ENCODE data around the gene BCAS1.

DNA sequence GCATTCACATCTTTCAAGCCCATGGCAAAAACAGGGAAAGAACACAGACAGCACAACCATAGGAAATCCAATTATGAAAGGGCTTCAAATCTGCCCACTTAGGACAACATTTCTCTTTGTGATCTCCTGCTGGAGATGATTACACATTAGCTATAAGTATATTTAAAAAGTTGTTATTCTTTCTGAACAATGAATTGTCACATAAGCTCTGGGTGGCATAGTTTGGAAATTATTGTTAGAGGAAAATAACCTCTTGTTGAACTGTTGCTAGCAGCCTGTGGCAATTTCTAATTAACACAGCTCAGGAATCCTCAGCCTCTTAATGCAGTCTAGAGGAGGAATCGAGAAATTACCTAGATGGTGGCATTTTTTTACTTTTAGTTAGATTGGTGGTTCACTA, 54.9 kb downstream of the BCAS1 start:
- TF ChIP-seq, protein P1, sequence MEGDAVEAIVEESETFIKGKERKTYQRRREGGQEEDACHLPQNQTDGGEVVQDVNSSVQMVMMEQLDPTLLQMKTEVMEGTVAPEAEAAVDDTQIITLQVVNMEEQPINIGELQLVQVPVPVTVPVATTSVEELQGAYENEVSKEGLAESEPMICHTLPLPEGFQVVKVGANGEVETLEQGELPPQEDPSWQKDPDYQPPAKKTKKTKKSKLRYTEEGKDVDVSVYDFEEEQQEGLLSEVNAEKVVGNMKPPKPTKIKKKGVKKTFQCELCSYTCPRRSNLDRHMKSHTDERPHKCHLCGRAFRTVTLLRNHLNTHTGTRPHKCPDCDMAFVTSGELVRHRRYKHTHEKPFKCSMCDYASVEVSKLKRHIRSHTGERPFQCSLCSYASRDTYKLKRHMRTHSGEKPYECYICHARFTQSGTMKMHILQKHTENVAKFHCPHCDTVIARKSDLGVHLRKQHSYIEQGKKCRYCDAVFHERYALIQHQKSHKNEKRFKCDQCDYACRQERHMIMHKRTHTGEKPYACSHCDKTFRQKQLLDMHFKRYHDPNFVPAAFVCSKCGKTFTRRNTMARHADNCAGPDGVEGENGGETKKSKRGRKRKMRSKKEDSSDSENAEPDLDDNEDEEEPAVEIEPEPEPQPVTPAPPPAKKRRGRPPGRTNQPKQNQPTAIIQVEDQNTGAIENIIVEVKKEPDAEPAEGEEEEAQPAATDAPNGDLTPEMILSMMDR (IDR thresholded peaks at IDR 0.05) = no peak
- TF ChIP-seq EZH2 (IDR thresholded peaks at IDR 0.05; ENCODE audit: borderline replicate concordance, insufficient read depth, low read depth, low read length, poor library complexity, severe bottlenecking) = no peak

All from B cell (primary cell).